AG04449 (cell line): ENCODE data around the gene SLC1A3.

Source experiments
- CTCF ChIA-PET: fragments of 350-600 bp; formaldehyde crosslinking; extraction: SDS; loops from one replicate; lab custom pipeline; 2021; ENCODE audit warnings: antibody characterized with exemption; lab: Yijun Ruan, JAX
- POLR2A ChIA-PET: fragments of 400-600, 350-600 bp; formaldehyde crosslinking; extraction: SDS; loops from one replicate; lab custom pipeline; 2020; ENCODE audit warnings: antibody characterized with exemption, inconsistent platforms; lab: Yijun Ruan, JAX
- DNase-seq: peaks from one replicate; pipeline ENCODE4 v3.0.0-alpha.2; 2010; ENCODE audit warnings: low read depth, low spot score
- H3K4me3 ChIP-seq: 2 replicates; pipeline ENCODE4 v1.5.1; 2011; ENCODE audit warnings: low read depth, mild to moderate bottlenecking, control low read depth, low read length
- CTCF ChIP-seq: IDR thresholded peaks from one replicate; pipeline ENCODE4 v1.5.1; 2011; ENCODE audit warnings: mild to moderate bottlenecking, moderate library complexity, low read length, control low read depth, inconsistent platforms; ENCODE audit not compliant: insufficient read depth; ENCODE audit errors: missing control alignments

The SLC1A3 gene

GRCh38 chr5:36698031-36698430 lies 91.6 kb downstream of the SLC1A3 start:
- ChIA-PET POLR2A (no interaction called here), CTCF (interaction anchor here (0.8 to 15.2 kb wide), 2 partner anchors 279 to 619 kb away, joined by 4 to 566 read pairs; no protein-coding TSS in a partner anchor)
- no peak overlapping the region for H3K4me3 ChIP-seq
- no peak for TF ChIP-seq CTCF
- DNase-seq = no peak

DNA sequence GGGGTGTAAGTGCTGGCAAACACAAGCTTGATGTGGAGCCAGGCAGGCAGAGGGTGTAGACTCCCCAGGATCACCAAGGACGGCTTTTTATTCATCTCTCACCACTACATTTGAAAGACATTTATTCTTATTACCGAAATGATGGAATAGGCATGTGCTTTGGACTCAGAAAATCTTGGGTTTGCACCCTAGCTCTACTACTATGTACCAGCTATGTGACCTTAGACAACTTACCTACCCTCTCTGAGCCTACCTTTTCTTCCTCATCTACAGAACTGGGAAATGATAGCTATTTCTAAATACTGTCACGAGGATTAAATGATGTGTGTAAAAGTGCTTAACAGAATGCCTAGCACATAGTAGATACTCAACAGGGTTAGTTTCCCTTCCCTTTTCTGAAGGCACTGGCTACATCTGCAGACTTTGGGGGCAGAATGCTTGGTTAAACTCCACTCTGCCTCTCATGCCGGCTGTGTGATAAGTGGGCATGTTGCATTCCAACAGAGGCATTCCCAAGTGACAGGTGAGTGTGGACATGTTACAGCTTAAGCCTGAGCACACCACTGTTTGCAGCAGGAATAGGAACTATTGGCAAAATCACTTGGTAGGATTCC lies 94.8 kb downstream of the SLC1A3 start:
- CTCF ChIA-PET = interaction anchor here (0.5 to 15.2 kb wide), 7 partner anchors 8 to 523 kb away, joined by 3 to 566 read pairs (median 4); no protein-coding TSS in a partner anchor

GRCh38 chr5:36703245-36703860 lies 96.9 kb downstream of the SLC1A3 start:
- no peak for TF ChIP-seq CTCF
- CTCF ChIA-PET = interaction anchor here (0.8 to 8.0 kb wide), 5 partner anchors 7 to 437 kb away, joined by 4 to 47 read pairs (median 7); no protein-coding TSS in a partner anchor
- no peak for DNase-seq
- POLR2A ChIA-PET = no interaction called here
- no peak overlapping the region for H3K4me3 ChIP-seq

More for the DNA sequence above, 94.8 kb downstream of the SLC1A3 start:
- H3K4me3 ChIP-seq = no peak overlapping the region
- DNase-seq = no peak
- TF ChIP-seq CTCF = no peak
- POLR2A ChIA-PET = no interaction called here

DNA sequence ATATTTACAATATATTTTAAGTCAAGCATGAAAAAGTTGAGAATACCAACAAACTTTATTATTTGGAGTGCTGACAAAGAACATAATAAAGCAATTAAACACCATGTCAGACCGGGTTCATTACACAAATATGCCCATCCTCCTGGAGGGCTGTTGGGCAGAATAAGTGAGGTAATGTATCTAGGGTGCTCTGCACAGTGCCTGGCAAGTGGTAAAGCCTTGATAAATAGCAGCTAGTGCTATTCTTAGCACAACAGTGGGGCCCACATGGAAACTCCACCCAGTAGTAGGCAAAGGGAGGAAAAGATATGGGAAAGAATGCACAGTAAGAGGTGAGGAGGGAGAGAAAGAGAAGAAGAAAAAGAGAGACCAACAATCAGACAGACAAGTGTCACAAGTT lies 97.7 kb downstream of the SLC1A3 start:
- no peak overlapping the region for H3K4me3 ChIP-seq
- no peak for TF ChIP-seq CTCF
- CTCF ChIA-PET = interaction anchor here (1.4 to 8.0 kb wide), 4 partner anchors 8 to 438 kb away, joined by 5 to 47 read pairs (median 11); no protein-coding TSS in a partner anchor
- DNase-seq = no peak
- POLR2A ChIA-PET = no interaction called here

- TF ChIP-seq CTCF = no peak
- ChIA-PET POLR2A (no interaction called here), CTCF (interaction anchor here (2.3 to 8.0 kb wide), 3 partner anchors 9 to 14 kb away, joined by 7 to 47 read pairs (median 15); no protein-coding TSS in a partner anchor)
- no peak overlapping the region for H3K4me3 ChIP-seq
- no peak for DNase-seq
Measured at GRCh38 chr5:36705055-36705454, 98.6 kb downstream of the SLC1A3 start.

DNA sequence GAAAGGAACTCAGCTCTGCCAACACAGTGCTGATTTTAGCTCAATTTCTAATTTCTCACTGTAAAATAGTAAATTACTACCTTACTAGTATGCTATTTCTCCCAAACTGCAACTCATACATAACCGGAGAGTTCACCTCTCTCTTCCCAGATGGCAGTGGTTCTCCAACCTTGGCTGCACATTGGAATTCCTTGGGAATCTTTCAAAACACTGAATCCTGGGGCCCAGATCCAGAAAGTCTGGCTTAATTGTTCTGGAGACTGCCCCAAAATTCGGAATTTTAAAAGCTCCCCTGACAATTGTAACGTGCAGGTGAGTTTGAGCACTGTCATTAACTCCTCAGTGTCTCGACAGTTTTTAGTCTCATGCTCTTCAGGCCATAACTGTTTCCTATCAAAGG lies 100.3 kb downstream of the SLC1A3 start:
- no peak overlapping the region for H3K4me3 ChIP-seq
- ChIA-PET POLR2A (no interaction called here), CTCF (interaction anchor here (1.7 to 8.0 kb wide), 2 partner anchors 11 to 23 kb away, joined by 6 to 47 read pairs; no protein-coding TSS in a partner anchor)
- DNase-seq = no peak
- no peak for TF ChIP-seq CTCF
